HG03521 (cell line): Measurements from ENCODE around the gene SPATA7.

ENCODE experiments used
- ATAC-seq: cut with Tn5 transposase; IDR thresholded peaks from one replicate; pipeline ENCODE4 v1.9.1; 2021; ENCODE audit warnings: mild to moderate bottlenecking, moderate library complexity; ENCODE audit not compliant: unreplicated experiment

The SPATA7 gene

GRCh38 chr14:88417594-88417993 lies 32.1 kb downstream of the SPATA7 start:
- ATAC-seq, result no peak

GRCh38 chr14:88420187-88420586 lies 34.7 kb downstream of the SPATA7 start:
- no peak for ATAC-seq

GRCh38 chr14:88421286-88421685 lies 35.8 kb downstream of the SPATA7 start:
- ATAC-seq, result no peak

- ATAC-seq, result no peak
These were observed 36.6 kb downstream of the SPATA7 start for GRCh38 chr14:88422047-88422446.

- ATAC-seq, result no peak
These were observed 37.6 kb downstream of the SPATA7 start for GRCh38 chr14:88422919-88423650.

GRCh38 chr14:88424573-88424972 lies 39.1 kb downstream of the SPATA7 start:
- no peak for ATAC-seq

- no peak for ATAC-seq
These were observed 40.8 kb downstream of the SPATA7 start for GRCh38 chr14:88426271-88426670.

GRCh38 chr14:88430976-88431375 lies 45.5 kb downstream of the SPATA7 start:
- no peak for ATAC-seq

GRCh38 chr14:88437658-88438057 lies 52.2 kb downstream of the SPATA7 start:
- ATAC-seq, result no peak

GRCh38 chr14:88439088-88439487 lies 53.6 kb downstream of the SPATA7 start:
- no peak for ATAC-seq

GRCh38 chr14:88452231-88452630 lies 66.8 kb downstream of the SPATA7 start:
- no peak for ATAC-seq

- no peak for ATAC-seq
These were observed 69.4 kb downstream of the SPATA7 start for GRCh38 chr14:88454886-88455285.

GRCh38 chr14:88463318-88463717 lies 77.9 kb downstream of the SPATA7 start:
- ATAC-seq, result no peak

- ATAC-seq, result no peak
These were observed 82.9 kb downstream of the SPATA7 start for GRCh38 chr14:88468406-88468805.

- ATAC-seq, result no peak
These were observed 85.3 kb downstream of the SPATA7 start for GRCh38 chr14:88470542-88471440.

- ATAC-seq, result no peak
These were observed 88.3 kb downstream of the SPATA7 start for GRCh38 chr14:88473791-88474190.

GRCh38 chr14:88476214-88476774 lies 90.8 kb downstream of the SPATA7 start:
- ATAC-seq, result no peak

GRCh38 chr14:88476825-88477224 lies 91.4 kb downstream of the SPATA7 start:
- ATAC-seq, result no peak

GRCh38 chr14:88477513-88478250 lies 92.2 kb downstream of the SPATA7 start:
- no peak for ATAC-seq

- ATAC-seq, result no peak
These were observed 93.5 kb downstream of the SPATA7 start for GRCh38 chr14:88478931-88479330.

- ATAC-seq, result no peak
These were observed 94.1 kb downstream of the SPATA7 start for GRCh38 chr14:88479574-88479987.
